Activated T-helper 2 cell treated with anti-CD3 and anti-CD28 coated beads, Interferon-gamma antibody, Interleukin-2, Interleukin-4, amounts not matched to agents 10 μg/mL and 5 μg/mL and 100 μg/mL, durations not matched to agents 14 hours and 24 hours and 36 hours (primary cell): ENCODE results near the gene TLCD3B. TPM values are rescaled to one million over a fixed set of nuclear protein-coding genes. Genes with fewer than 3 reads are reported as not detected.

ENCODE experiments used
- DNase-seq: peaks from one replicate; pipeline ENCODE4 v3.0.0; 2021; ENCODE audit warnings: low spot score
- H3K27ac Mint-ChIP-seq: one replicate; pipeline ENCODE4 v1.8.0; 2021; ENCODE audit warnings: mixed read lengths
- H3K27me3 Mint-ChIP-seq: one replicate; pipeline ENCODE4 v1.8.0; 2021; ENCODE audit warnings: low read depth, mixed read lengths
- H3K36me3 Mint-ChIP-seq: one replicate; pipeline ENCODE4 v1.8.0; 2021; ENCODE audit warnings: low read depth, mixed read lengths
- H3K4me1 Mint-ChIP-seq: one replicate; pipeline ENCODE4 v1.8.0; 2021; ENCODE audit warnings: low read depth, mixed read lengths
- H3K4me3 Mint-ChIP-seq: one replicate; pipeline ENCODE4 v1.8.0; 2021; ENCODE audit warnings: low read depth, mild to moderate bottlenecking, moderate library complexity, mixed read lengths
- H3K9me3 Mint-ChIP-seq: one replicate; pipeline ENCODE4 v1.8.0; 2021; ENCODE audit warnings: mixed read lengths
- intact Hi-C: fragments of 100-400 bp; cut with micrococcal nuclease; formaldehyde crosslinking; loops from one replicate; pipeline ENCODE4 v1.15.1; 2023
- total RNA-seq: library from RNA; stranded (reverse); gene quantifications from 2 replicates; pipeline ENCODE4 v1.2.3, GENCODE V29; 2022

Gene TLCD3B
- total RNA-seq, 1 donor from 2014 or later, result 2.6 TPM

DNA sequence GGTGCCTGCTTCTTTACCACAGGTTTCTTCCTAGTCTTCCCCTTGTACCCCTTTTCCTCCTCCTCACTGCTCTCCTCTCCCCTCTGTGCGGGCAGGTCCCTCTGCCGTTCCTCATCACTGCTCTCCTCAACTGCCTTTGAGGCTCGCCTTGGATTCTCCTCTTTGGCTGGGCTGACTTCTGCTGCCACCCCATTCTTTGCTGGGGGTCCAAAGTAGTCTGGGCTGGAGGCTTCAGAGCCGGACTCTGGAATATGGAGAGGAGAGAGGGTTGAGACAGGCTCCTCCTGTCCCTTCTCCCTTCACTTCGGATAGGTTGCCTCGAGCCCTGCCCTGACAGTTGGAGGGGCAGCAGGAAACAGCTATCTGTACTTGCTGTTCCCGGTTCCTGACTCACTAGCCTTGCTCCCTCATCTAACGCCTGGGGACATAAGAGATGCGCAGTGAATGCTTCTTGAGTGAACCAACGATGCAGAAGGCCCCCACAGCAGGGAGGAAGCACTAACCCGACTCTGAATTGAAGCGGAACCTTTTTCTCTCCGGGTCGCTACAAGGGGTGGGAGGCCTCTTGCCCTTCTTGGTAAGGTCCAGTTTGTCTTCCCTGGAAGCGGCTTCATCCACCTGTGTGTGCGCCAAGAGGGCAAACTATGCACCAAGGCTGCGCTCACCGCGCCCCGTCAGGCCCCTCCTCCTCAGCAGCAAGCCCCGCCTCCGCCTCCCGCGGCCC, 36.3 kb downstream of the TLCD3B start:
- Mint-ChIP-seq H3K27ac (peak overlapping the region; percentile 96), H3K4me3 (peak overlapping the region; percentile 98), H3K4me1 (peaks cover 22% of the 10 kb centered on the region), H3K9me3 (no peaks in the 10 kb centered on the region), H3K27me3 (no peaks in the 10 kb centered on the region), H3K36me3 (peaks cover 71% of the 10 kb centered on the region)
- no peak for DNase-seq
- intact Hi-C loops, result loop anchor here (10.0 kb wide), 1 partner anchor 130 kb away; the partner anchor contains the start of gene CDIPT

- Mint-ChIP-seq H3K36me3 (peaks cover 70% of the 10 kb centered on the region), H3K27ac (peak overlapping the region; percentile 25), H3K9me3 (no peaks in the 10 kb centered on the region), H3K4me1 (peaks cover 22% of the 10 kb centered on the region), H3K27me3 (no peaks in the 10 kb centered on the region), H3K4me3 (peak overlapping the region; percentile 98)
- intact Hi-C loops, result loop anchor here (10.0 kb wide), 1 partner anchor 129 kb away; the partner anchor contains the start of gene CDIPT
- no peak for DNase-seq
Observed at GRCh38 chr16:29993903-29994599, 37.0 kb downstream of the TLCD3B start.

- Mint-ChIP-seq H3K36me3 (peaks cover 70% of the 10 kb centered on the region), H3K4me3 (peak overlapping the region; percentile 98), H3K27ac (no peak overlapping the region)
Observed at GRCh38 chr16:29993191-29993902, 37.7 kb downstream of the TLCD3B start.

DNA sequence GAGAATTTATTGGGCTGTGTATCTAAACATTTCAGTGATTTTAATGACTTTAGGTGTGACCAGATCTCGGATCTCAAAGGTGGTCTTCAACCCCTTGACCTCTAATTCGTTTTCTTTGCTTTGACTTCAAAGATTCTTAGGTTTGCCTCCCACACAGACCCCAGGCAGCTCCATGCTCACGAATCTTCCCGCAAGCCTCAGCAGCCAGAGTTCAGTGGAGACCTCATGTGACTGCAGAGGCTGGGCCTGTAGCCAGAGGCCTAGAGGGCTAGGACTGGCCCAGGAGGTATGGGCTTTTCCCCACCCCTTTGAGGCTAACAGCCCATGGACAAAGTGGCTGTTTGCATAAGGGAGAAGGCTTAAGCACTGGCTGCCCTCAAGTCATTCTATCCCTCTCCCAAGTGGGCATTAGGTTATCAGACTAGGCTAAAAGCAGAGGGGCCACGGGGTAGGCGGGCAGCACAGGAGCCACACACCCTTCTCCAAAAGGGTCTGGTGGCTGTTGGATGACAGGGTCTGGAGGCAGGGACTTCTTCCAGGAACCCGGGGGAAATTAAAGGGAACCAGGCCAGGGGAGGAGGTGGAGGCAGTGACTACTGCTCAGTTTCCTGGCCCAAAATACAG, 38.6 kb downstream of the TLCD3B start:
- no peaks in the 10 kb centered on the region for H3K9me3 Mint-ChIP-seq
- peaks cover 67% of the 10 kb centered on the region for H3K36me3 Mint-ChIP-seq
- peaks cover 18% of the 10 kb centered on the region for H3K4me1 Mint-ChIP-seq
- DNase-seq, result no peak
- no peaks in the 10 kb centered on the region for H3K27me3 Mint-ChIP-seq
- H3K4me3 Mint-ChIP-seq, result no peak overlapping the region
- intact Hi-C loops, result loop anchor here (10.0 kb wide), 1 partner anchor 128 kb away; the partner anchor contains the start of gene CDIPT
- H3K27ac Mint-ChIP-seq, result no peak overlapping the region

More at GRCh38 chr16:29993191-29993902, 37.7 kb downstream of the TLCD3B start:
- H3K27me3 Mint-ChIP-seq, result no peaks in the 10 kb centered on the region
- H3K9me3 Mint-ChIP-seq, result no peaks in the 10 kb centered on the region
- DNase-seq, result no peak
- peaks cover 20% of the 10 kb centered on the region for H3K4me1 Mint-ChIP-seq
- intact Hi-C loops, result loop anchor here (10.0 kb wide), 1 partner anchor 129 kb away; the partner anchor contains the start of gene CDIPT

DNA sequence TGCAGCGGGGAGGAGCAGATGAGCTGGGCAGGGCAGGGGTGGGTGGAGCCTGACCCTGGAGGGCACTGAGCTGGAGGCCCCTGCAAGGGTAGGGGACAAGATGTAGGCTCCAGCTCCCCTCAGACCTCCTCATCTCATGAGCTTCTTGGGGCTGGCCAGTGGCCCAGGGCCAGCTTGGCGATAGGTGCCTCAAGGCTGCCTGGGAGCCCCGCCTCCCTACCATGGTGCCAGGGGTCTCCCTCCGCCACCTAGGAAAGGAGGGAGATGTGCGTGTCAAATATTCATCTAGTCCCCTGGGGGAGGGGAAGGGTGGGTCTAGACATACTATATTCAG, 39.5 kb downstream of the TLCD3B start:
- Mint-ChIP-seq H3K27me3 (no peaks in the 10 kb centered on the region), H3K9me3 (no peaks in the 10 kb centered on the region), H3K4me3 (no peak overlapping the region), H3K4me1 (peaks cover 13% of the 10 kb centered on the region), H3K27ac (no peak overlapping the region), H3K36me3 (peaks cover 64% of the 10 kb centered on the region)
- intact Hi-C loops, result loop anchor here (10.0 kb wide), 1 partner anchor 127 kb away; the partner anchor contains the start of gene CDIPT
- DNase-seq, result no peak

- Mint-ChIP-seq H3K9me3 (no peaks in the 10 kb centered on the region), H3K27ac (no peak overlapping the region), H3K4me1 (peaks cover 13% of the 10 kb centered on the region), H3K4me3 (no peak overlapping the region), H3K36me3 (peaks cover 63% of the 10 kb centered on the region), H3K27me3 (no peaks in the 10 kb centered on the region)
- intact Hi-C loops, result loop anchor here (10.0 kb wide), 1 partner anchor 126 kb away; the partner anchor contains the start of gene CDIPT
- no peak for DNase-seq
Observed at GRCh38 chr16:29990883-29991570, 40.0 kb downstream of the TLCD3B start.

GRCh38 chr16:29990034-29990433, 41.0 kb downstream of the TLCD3B start:
- no peak for DNase-seq
- H3K4me1 Mint-ChIP-seq, result peaks cover 13% of the 10 kb centered on the region
- H3K27ac Mint-ChIP-seq, result no peak overlapping the region
- intact Hi-C loops, result loop anchor here (10.0 kb wide), 1 partner anchor 125 kb away; the partner anchor contains the start of gene CDIPT
- H3K9me3 Mint-ChIP-seq, result no peaks in the 10 kb centered on the region
- H3K4me3 Mint-ChIP-seq, result no peak overlapping the region
- peaks cover 69% of the 10 kb centered on the region for H3K36me3 Mint-ChIP-seq
- H3K27me3 Mint-ChIP-seq, result no peaks in the 10 kb centered on the region

GRCh38 chr16:29989111-29989858, 41.8 kb downstream of the TLCD3B start:
- H3K36me3 Mint-ChIP-seq, result peaks cover 69% of the 10 kb centered on the region
- no peaks in the 10 kb centered on the region for H3K9me3 Mint-ChIP-seq
- intact Hi-C loops, result no loop called here
- no peak overlapping the region for H3K27ac Mint-ChIP-seq
- no peak for DNase-seq
- H3K27me3 Mint-ChIP-seq, result no peaks in the 10 kb centered on the region
- no peak overlapping the region for H3K4me3 Mint-ChIP-seq
- peaks cover 5% of the 10 kb centered on the region for H3K4me1 Mint-ChIP-seq

DNA sequence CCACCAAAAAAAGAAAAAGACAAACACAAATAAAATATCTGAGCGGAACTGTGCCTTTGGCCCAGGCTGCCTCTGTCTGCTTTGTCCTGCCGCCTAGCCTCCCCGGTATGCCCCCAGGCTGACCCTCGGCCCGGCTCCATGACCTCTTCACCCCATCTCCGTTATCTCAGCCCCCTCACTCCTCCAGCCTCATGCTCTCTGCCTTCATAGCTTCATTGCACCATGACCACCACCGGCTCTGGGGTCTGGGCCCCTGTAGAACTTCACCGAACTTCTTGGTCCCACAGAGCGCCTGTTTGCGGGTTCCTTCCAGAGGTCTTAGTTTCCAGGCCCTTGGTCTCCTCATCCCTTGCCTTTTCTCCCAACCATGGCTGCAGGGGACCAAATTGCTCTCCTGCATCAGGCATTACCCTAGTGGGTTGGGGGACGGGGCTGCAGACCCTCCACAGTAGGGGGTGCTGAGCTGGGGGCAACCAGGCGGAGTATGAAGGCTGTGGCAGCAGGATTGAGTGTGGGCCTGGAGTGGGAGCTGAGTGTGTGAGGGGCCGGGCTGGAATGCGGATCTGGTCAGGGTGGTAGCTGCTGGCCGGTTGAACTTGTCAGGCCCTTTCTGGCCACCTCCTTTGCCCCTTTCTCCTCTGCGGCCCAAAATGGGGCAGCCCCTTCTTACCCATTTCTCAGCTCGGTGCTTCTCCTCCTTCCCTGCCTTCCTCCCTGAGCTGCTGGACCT, 42.6 kb downstream of the TLCD3B start:
- no peak for DNase-seq
- intact Hi-C loops, result no loop called here
- H3K9me3 Mint-ChIP-seq, result no peaks in the 10 kb centered on the region
- no peak overlapping the region for H3K4me3 Mint-ChIP-seq
- no peaks in the 10 kb centered on the region for H3K4me1 Mint-ChIP-seq
- H3K27me3 Mint-ChIP-seq, result no peaks in the 10 kb centered on the region
- H3K36me3 Mint-ChIP-seq, result peaks cover 71% of the 10 kb centered on the region
- H3K27ac Mint-ChIP-seq, result no peak overlapping the region

GRCh38 chr16:29987371-29988085, 43.5 kb downstream of the TLCD3B start:
- intact Hi-C loops, result no loop called here
- H3K27ac Mint-ChIP-seq, result no peak overlapping the region
- H3K27me3 Mint-ChIP-seq, result no peaks in the 10 kb centered on the region
- no peak overlapping the region for H3K4me3 Mint-ChIP-seq
- H3K4me1 Mint-ChIP-seq, result no peaks in the 10 kb centered on the region
- no peak for DNase-seq
- peaks cover 73% of the 10 kb centered on the region for H3K36me3 Mint-ChIP-seq
- H3K9me3 Mint-ChIP-seq, result no peaks in the 10 kb centered on the region
